GM19328 (cell line): Measurements from ENCODE around the gene BRCA2.

Experiments
- ATAC-seq: cut with Tn5 transposase; IDR thresholded peaks from one replicate; pipeline ENCODE4 v1.9.1; 2021; ENCODE audit warnings: mild to moderate bottlenecking, moderate library complexity; ENCODE audit not compliant: unreplicated experiment

Gene BRCA2, protein sequence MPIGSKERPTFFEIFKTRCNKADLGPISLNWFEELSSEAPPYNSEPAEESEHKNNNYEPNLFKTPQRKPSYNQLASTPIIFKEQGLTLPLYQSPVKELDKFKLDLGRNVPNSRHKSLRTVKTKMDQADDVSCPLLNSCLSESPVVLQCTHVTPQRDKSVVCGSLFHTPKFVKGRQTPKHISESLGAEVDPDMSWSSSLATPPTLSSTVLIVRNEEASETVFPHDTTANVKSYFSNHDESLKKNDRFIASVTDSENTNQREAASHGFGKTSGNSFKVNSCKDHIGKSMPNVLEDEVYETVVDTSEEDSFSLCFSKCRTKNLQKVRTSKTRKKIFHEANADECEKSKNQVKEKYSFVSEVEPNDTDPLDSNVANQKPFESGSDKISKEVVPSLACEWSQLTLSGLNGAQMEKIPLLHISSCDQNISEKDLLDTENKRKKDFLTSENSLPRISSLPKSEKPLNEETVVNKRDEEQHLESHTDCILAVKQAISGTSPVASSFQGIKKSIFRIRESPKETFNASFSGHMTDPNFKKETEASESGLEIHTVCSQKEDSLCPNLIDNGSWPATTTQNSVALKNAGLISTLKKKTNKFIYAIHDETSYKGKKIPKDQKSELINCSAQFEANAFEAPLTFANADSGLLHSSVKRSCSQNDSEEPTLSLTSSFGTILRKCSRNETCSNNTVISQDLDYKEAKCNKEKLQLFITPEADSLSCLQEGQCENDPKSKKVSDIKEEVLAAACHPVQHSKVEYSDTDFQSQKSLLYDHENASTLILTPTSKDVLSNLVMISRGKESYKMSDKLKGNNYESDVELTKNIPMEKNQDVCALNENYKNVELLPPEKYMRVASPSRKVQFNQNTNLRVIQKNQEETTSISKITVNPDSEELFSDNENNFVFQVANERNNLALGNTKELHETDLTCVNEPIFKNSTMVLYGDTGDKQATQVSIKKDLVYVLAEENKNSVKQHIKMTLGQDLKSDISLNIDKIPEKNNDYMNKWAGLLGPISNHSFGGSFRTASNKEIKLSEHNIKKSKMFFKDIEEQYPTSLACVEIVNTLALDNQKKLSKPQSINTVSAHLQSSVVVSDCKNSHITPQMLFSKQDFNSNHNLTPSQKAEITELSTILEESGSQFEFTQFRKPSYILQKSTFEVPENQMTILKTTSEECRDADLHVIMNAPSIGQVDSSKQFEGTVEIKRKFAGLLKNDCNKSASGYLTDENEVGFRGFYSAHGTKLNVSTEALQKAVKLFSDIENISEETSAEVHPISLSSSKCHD (N-terminal part only)

DNA sequence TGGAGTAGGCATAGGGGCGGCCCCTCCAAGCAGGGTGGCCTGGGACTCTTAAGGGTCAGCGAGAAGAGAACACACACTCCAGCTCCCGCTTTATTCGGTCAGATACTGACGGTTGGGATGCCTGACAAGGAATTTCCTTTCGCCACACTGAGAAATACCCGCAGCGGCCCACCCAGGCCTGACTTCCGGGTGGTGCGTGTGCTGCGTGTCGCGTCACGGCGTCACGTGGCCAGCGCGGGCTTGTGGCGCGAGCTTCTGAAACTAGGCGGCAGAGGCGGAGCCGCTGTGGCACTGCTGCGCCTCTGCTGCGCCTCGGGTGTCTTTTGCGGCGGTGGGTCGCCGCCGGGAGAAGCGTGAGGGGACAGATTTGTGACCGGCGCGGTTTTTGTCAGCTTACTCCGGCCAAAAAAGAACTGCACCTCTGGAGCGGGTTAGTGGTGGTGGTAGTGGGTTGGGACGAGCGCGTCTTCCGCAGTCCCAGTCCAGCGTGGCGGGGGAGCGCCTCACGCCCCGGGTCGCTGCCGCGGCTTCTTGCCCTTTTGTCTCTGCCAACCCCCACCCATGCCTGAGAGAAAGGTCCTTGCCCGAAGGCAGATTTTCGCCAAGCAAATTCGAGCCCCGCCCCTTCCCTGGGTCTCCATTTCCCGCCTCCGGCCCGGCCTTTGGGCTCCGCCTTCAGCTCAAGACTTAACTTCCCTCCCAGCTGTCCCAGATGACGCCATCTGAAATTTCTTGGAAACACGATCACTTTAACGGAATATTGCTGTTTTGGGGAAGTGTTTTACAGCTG, at the start of gene BRCA2, which contains the start of gene ZAR1L:
Gene BRCA2 (plus strand): TSS at position 271 of the 790 bp plus-strand sequence. CDS start 953 bp downstream, outside the sequence.
Gene ZAR1L (minus strand): TSS at position 126 of the 790 bp plus-strand sequence. CDS start 3,438 bp downstream, outside the sequence.
- ATAC-seq = peak; percentile 92

- ATAC-seq = no peak
Measured at GRCh38 chr13:32265726-32266125, 49.6 kb upstream of the BRCA2 start.

- no peak for ATAC-seq
Measured at GRCh38 chr13:32266130-32266529, 49.2 kb upstream of the BRCA2 start.

DNA sequence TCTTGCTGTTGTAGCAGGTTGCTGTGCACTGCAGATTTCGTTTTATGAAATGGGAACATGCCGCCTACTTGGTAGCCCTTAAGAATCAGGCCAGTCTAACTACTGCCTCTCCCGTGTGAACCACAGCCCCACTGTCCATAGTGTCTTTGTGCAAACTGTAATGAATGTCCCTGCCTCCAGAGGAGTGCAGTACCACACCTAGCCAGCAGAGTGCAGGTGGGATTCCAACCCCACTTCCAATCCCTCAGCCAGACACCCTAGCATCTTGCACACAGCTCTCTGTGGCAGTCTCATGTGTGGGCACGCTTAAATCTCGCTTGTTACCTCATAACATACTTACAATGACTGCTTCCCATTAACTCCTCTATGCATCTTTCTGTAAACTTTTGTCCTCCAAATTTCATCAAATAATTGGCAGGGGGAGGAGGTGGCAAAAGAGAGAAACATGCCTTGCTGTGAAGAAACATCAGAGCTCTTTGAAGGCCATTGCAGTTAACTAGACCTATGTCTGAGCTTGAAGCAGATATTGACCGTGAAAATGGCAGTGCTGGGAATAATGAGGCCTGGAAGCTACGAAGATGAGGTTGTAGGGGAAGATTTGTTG, 47.4 kb upstream of the BRCA2 start:
- no peak for ATAC-seq

GRCh38 chr13:32272021-32272683, 43.2 kb upstream of the BRCA2 start:
- no peak for ATAC-seq

DNA sequence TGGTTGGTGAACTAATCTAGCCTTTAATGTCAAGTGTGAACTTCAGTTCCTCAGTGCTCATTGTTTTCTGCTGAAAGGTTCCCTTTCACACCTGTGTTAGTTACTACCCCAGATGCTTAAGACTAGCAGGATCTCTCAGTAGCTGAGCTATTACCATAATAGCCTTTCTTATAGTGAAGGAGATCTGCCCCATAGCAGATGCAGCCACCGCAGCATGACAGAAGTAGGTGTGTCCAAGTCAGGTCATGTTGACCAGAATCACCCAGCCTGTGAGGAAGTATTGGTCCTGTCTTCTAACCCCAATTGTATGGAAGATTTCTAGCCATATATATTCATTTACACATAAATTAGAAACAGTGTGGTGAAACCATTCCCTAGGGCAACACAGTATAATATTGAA, 37.5 kb upstream of the BRCA2 start:
- no peak for ATAC-seq

DNA sequence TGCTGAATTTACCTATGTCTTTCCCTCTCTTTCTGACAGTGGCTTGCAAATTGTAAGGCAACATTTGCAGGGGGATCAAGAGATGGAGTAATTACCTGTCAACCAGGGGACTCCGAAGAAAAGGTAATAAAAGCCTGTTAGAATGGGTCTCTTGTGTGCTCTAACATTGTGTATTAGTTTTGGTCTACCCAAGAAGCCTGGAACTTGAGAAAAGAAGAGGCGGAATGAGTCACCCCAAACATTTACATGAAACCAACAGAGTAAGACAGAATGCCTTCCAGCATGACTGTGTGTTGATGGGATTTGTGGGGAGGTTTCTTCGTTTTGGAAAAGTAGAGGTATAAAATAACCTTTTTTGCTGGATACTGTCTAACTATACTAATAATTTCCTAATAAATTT, 36.9 kb upstream of the BRCA2 start:
- no peak for ATAC-seq

GRCh38 chr13:32281096-32281495, 34.2 kb upstream of the BRCA2 start:
- no peak for ATAC-seq

- no peak for ATAC-seq
Measured at GRCh38 chr13:32282096-32282711, 33.1 kb upstream of the BRCA2 start.

DNA sequence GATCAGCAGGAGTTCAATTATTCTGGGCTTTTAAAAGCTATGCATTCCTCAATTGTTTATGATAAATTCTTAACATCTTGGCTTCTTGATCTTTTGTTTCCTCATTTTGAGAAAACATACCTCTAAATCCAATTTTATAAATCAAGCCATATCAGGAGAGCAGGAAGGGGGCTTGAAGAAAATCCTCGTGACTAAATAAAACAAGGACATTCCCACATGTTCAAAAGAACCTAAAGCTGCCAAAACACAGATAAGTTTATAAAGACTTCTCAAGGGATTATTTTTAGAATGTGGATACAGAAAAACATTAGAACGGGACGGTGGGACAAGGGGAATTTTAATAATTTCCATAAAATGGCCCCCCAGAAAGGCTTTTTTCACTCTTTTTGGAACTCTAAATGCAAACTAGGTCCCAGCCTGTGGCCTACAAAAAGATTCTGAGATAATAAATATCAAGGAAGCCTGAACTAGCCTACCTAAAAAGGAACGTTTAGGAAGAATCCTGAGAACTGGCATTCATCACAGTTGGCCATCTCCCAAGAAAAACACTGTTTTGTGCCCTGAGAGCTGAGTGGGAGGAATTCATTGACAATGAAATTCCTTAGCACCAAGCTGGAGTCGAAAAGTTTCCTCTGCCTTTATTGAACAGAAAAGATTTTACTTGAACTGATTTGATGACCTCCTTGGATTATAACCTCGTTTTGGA, 30.2 kb upstream of the BRCA2 start:
- ATAC-seq = no peak

DNA sequence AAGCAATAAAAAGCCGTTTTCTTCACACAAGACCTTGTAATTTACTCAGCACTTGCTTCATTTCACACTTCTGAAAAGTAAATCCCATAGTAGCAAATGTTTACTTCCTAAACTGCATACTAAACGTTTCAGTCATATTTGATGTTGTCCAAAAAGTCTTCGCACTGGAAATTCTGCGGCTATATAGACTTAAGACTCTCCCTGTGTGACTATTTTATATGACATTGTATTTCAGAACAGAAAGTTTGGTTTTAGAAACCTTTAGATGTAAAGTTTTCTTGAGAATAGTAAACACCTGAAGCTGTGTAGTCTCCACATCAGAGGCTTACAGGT, 29.7 kb upstream of the BRCA2 start:
- no peak for ATAC-seq

DNA sequence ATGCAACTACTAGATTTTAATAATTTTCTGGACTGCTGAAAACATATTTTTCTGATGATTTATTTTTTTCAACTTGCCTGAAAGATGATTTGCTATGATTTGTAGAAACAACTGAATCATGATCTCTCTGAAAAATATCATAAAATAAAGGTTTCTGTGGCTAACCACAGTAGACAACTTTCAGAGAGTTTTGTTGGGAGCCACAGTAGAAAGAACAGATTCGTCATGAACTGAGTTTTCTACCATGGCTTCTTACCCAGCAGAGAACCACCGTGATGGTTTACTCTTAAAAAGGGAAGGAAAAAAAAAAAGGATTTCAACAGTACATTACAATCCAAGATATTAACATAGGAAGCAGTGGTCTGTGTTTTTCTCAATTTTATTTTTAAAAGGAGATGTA, 18.1 kb upstream of the BRCA2 start:
- ATAC-seq = no peak

DNA sequence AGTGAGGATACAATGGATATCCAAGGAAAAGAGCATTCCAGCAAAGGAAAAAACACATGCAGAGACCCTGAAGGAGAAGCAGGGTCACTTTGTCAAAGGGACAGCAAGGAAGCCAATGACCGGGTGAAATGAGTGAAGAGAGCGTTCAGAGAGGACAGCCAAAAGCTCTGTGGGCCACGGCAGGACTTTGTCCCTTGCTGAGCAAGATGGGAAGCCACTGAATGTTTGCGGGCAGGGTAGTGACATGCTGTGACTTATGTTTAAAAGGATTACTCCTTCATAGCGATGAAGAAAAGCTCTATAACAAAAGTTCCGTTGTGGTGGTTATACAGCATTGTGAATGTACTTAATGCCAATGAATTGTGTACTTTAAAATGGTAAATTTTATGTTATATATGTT, 16.6 kb upstream of the BRCA2 start:
- ATAC-seq = no peak

- ATAC-seq = no peak
Measured at GRCh38 chr13:32299893-32300292, 15.4 kb upstream of the BRCA2 start.

DNA sequence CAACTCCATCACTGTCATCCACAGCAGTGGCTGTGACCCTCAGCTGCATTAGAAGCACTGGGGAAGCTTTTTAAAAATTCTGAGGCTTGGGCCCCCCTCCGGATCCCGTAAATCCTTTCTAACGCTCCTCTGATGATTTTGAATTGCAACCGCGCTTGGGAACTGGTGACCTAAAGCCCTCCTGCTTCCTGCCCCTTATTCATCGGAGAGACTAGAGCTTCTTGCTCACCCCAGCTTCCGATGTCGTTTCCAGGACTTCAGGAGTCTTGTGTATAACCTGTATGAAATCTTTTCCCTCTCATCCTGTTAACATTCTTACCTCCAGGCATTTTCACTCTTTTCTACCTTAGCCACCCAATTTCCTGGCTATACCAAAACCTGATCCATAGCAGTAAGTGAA, 14.9 kb upstream of the BRCA2 start:
- no peak for ATAC-seq

GRCh38 chr13:32300920-32301319, 14.4 kb upstream of the BRCA2 start:
- no peak for ATAC-seq

- no peak for ATAC-seq
Measured at GRCh38 chr13:32302461-32302860, 12.8 kb upstream of the BRCA2 start.

GRCh38 chr13:32305646-32306045, 9.7 kb upstream of the BRCA2 start:
- ATAC-seq = no peak
